Measurements from ENCODE around the gene SIRT2.

Gene SIRT2

GRCh38 chr19:38920602-38921419, 21.4 kb upstream of the SIRT2 start:
- DNase-seq (ENCODE audit: low spot score) = no peak

GRCh38 chr19:38919837-38920601, 20.6 kb upstream of the SIRT2 start:
- DNase-seq (ENCODE audit: low spot score) = no peak

- DNase-seq (ENCODE audit: low spot score) = no peak
Measured at GRCh38 chr19:38918526-38918925, 19.1 kb upstream of the SIRT2 start.

- peak; percentile 31 for DNase-seq (ENCODE audit: low spot score)
Measured at GRCh38 chr19:38917921-38918491, 18.6 kb upstream of the SIRT2 start.

- DNase-seq (ENCODE audit: low spot score) = no peak
Measured at GRCh38 chr19:38917516-38917915, 18.1 kb upstream of the SIRT2 start.

- no peak for DNase-seq (ENCODE audit: low spot score)
Measured at GRCh38 chr19:38915329-38916321, 16.2 kb upstream of the SIRT2 start.

- DNase-seq (ENCODE audit: low spot score) = no peak
Measured at GRCh38 chr19:38913958-38914357, 14.5 kb upstream of the SIRT2 start.

- DNase-seq (ENCODE audit: low spot score) = no peak
Measured at GRCh38 chr19:38912600-38913514, 13.4 kb upstream of the SIRT2 start.

- DNase-seq (ENCODE audit: low spot score) = no peak
Measured at GRCh38 chr19:38911388-38912001, 12.1 kb upstream of the SIRT2 start.

GRCh38 chr19:38910488-38910887, 11.1 kb upstream of the SIRT2 start:
- no peak for DNase-seq (ENCODE audit: low spot score)

- DNase-seq (ENCODE audit: low spot score) = no peak
Measured at GRCh38 chr19:38908911-38909310, 9.5 kb upstream of the SIRT2 start.

GRCh38 chr19:38907670-38908069, 8.3 kb upstream of the SIRT2 start:
- no peak for DNase-seq (ENCODE audit: low spot score)

- no peak for DNase-seq (ENCODE audit: low spot score)
Measured at GRCh38 chr19:38907227-38907626, 7.8 kb upstream of the SIRT2 start.

- no peak for DNase-seq (ENCODE audit: low spot score)
Measured at GRCh38 chr19:38905620-38906019, 6.2 kb upstream of the SIRT2 start.

GRCh38 chr19:38904581-38905539, 5.4 kb upstream of the SIRT2 start:
- DNase-seq (ENCODE audit: low spot score) = no peak

GRCh38 chr19:38901683-38902082, 2.3 kb upstream of the SIRT2 start:
- no peak for DNase-seq (ENCODE audit: low spot score)

- peak; percentile 32 for DNase-seq (ENCODE audit: low spot score)
Measured at GRCh38 chr19:38900743-38901190, 1.3 kb upstream of the SIRT2 start.

GRCh38 chr19:38900202-38900629, 798 bp upstream of the SIRT2 start:
- DNase-seq (ENCODE audit: low spot score) = no peak

Data from hematopoietic multipotent progenitor cell treated with erythropoietin and hydrocortisone succinate and interleukin-3 and kit ligand, for 17 days (in vitro differentiated cells).